H9 (cell line): ENCODE data around the gene ZMYM3. TPM values are rescaled to one million over a fixed set of nuclear protein-coding genes. Genes with fewer than 3 reads are reported as not detected.

ENCODE experiments used
- DNase-seq: peaks from one replicate; pipeline ENCODE4 v3.0.0-alpha.2; 2017
- H2AFZ ChIP-seq: one replicate; pipeline ENCODE4 v1.6.1; 2013; ENCODE audit warnings: mild to moderate bottlenecking, low read length, control low read depth, moderate library complexity
- H2AK5ac ChIP-seq: 2 replicates; pipeline ENCODE4 v1.6.1; 2013; ENCODE audit warnings: low read length, control low read depth, mixed read lengths; ENCODE audit not compliant: insufficient read length
- H2BK120ac ChIP-seq: one replicate; pipeline ENCODE4 v1.6.1; 2013; ENCODE audit warnings: low read depth, mild to moderate bottlenecking, low read length, control low read depth, inconsistent platforms; ENCODE audit not compliant: poor library complexity, severe bottlenecking
- H2BK12ac ChIP-seq: 2 replicates; pipeline ENCODE4 v1.6.1; 2013; ENCODE audit warnings: low read length, control low read depth, mixed read lengths, low read depth; ENCODE audit not compliant: insufficient read length
- H2BK15ac ChIP-seq: 2 replicates; pipeline ENCODE4 v1.6.1; 2013; ENCODE audit warnings: low read depth, low read length, control low read depth
- H2BK20ac ChIP-seq: one replicate; pipeline ENCODE4 v1.6.1; 2013; ENCODE audit warnings: low read depth, mild to moderate bottlenecking, low read length, control low read depth, inconsistent platforms; ENCODE audit not compliant: poor library complexity, severe bottlenecking
- H2BK5ac ChIP-seq: 2 replicates; pipeline ENCODE4 v1.6.1; 2013; ENCODE audit warnings: low read length, control low read depth, mixed read lengths; ENCODE audit not compliant: insufficient read length
- H3K14ac ChIP-seq: 2 replicates; pipeline ENCODE4 v1.6.1; 2013; ENCODE audit warnings: low read length, control low read depth; ENCODE audit not compliant: insufficient read depth
- H3K18ac ChIP-seq: 2 replicates; pipeline ENCODE4 v1.6.1; 2013; ENCODE audit warnings: low read depth, mild to moderate bottlenecking, mixed read lengths, low read length, control low read depth; ENCODE audit not compliant: insufficient read length
- H3K23ac ChIP-seq: 2 replicates; pipeline ENCODE4 v1.6.1; 2013; ENCODE audit warnings: low read length, control low read depth, mixed read lengths, low read depth; ENCODE audit not compliant: insufficient read length
- H3K23me2 ChIP-seq: 2 replicates; pipeline ENCODE4 v1.6.1; 2013; ENCODE audit warnings: low read depth, mild to moderate bottlenecking, mixed read lengths, low read length, control low read depth; ENCODE audit not compliant: insufficient read length, poor library complexity, severe bottlenecking
- H3K27ac ChIP-seq: 2 replicates; pipeline ENCODE4 v1.5.1; 2013; ENCODE audit warnings: low read length, control low read depth, mixed read lengths, low read depth; ENCODE audit not compliant: insufficient read length
- H3K27me3 ChIP-seq: 2 replicates; pipeline ENCODE4 v1.6.1; 2013; ENCODE audit warnings: low read length, control low read depth, inconsistent platforms; ENCODE audit not compliant: insufficient read depth
- H3K4ac ChIP-seq: 2 replicates; pipeline ENCODE4 v1.6.1; 2013; ENCODE audit warnings: low read depth, mild to moderate bottlenecking, control low read depth, inconsistent platforms, low read length, moderate library complexity
- H3K4me1 ChIP-seq: 2 replicates; pipeline ENCODE4 v1.6.1; 2013; ENCODE audit warnings: low read length, control low read depth, inconsistent platforms; ENCODE audit not compliant: insufficient read depth
- H3K4me2 ChIP-seq: 2 replicates; pipeline ENCODE4 v1.6.1; 2013; ENCODE audit warnings: low read length, control low read depth, mixed read lengths; ENCODE audit not compliant: insufficient read length, insufficient read depth
- H3K56ac ChIP-seq: 2 replicates; pipeline ENCODE4 v1.6.1; 2013; ENCODE audit warnings: low read depth, mild to moderate bottlenecking, mixed read lengths, low read length, control low read depth; ENCODE audit not compliant: insufficient read length
- H3K79me1 ChIP-seq: 2 replicates; pipeline ENCODE4 v1.6.1; 2013; ENCODE audit warnings: low read depth, mild to moderate bottlenecking, moderate library complexity, low read length, control low read depth, inconsistent platforms; ENCODE audit not compliant: insufficient read depth, poor library complexity, severe bottlenecking
- H3K79me2 ChIP-seq: 2 replicates; pipeline ENCODE4 v1.6.1; 2013; ENCODE audit warnings: low read length, control low read depth, inconsistent platforms; ENCODE audit not compliant: insufficient read depth
- H3K9ac ChIP-seq: 2 replicates; pipeline ENCODE4 v1.6.1; 2013; ENCODE audit warnings: low read length, control low read depth, mixed read lengths; ENCODE audit not compliant: insufficient read length; ENCODE audit errors: extremely low read depth
- H3K9me3 ChIP-seq: one replicate; pipeline ENCODE4 v1.6.1; 2013; ENCODE audit warnings: low read depth, low read length, inconsistent platforms; ENCODE audit not compliant: control insufficient read depth
- H3T11ph ChIP-seq: one replicate; pipeline ENCODE4 v1.6.1; 2013; ENCODE audit warnings: mild to moderate bottlenecking, low read length, control low read depth, inconsistent platforms
- H4K20me1 ChIP-seq: one replicate; pipeline ENCODE4 v1.6.1; 2013; ENCODE audit not compliant: control insufficient read depth, insufficient read length, insufficient read depth
- H4K5ac ChIP-seq: 2 replicates; pipeline ENCODE4 v1.6.1; 2013; ENCODE audit warnings: low read depth, mild to moderate bottlenecking, mixed read lengths, low read length, control low read depth; ENCODE audit not compliant: insufficient read length
- H4K8ac ChIP-seq: replicated peaks from 2 replicates; pipeline ENCODE4 v1.6.1; 2013; ENCODE audit warnings: low read length, control low read depth, mixed read lengths, low read depth; ENCODE audit not compliant: insufficient read length
- H4K91ac ChIP-seq: 2 replicates; pipeline ENCODE4 v1.6.1; 2013; ENCODE audit warnings: low read depth, mild to moderate bottlenecking, moderate library complexity, mixed read lengths, low read length, control low read depth; ENCODE audit not compliant: insufficient read length
- H3K27ac Mint-ChIP-seq, 3 experiments: 2 replicates in 2 of 3; 3 replicates in 1 of 3; pipeline ENCODE4 v1.8.0; 2020 to 2021; ENCODE audit warnings: mixed read lengths in 3 of 3, mild to moderate bottlenecking in 1 of 3, moderate library complexity in 1 of 3
- H3K27me3 Mint-ChIP-seq: 2 replicates; pipeline ENCODE4 v1.8.0; 2021; ENCODE audit warnings: low read depth, mild to moderate bottlenecking, moderate library complexity, mixed read lengths
- H3K36me3 Mint-ChIP-seq, 3 experiments: 2 replicates in 2 of 3; 3 replicates in 1 of 3; pipeline ENCODE4 v1.8.0; 2020 to 2021; ENCODE audit warnings: low read depth in 3 of 3, mixed read lengths in 3 of 3; ENCODE audit not compliant: insufficient read depth in 1 of 3
- H3K4me1 Mint-ChIP-seq, 2 experiments: 2 replicates each; pipeline ENCODE4 v1.8.0; 2020; ENCODE audit warnings: mixed read lengths in 2 of 2
- H3K4me3 Mint-ChIP-seq, 2 experiments: 2 replicates in 1 of 2; 3 replicates in 1 of 2; pipeline ENCODE4 v1.8.0; 2020 to 2021; ENCODE audit warnings: mild to moderate bottlenecking in 2 of 2, mixed read lengths in 2 of 2, moderate library complexity in 1 of 2
- H3K9me3 Mint-ChIP-seq, 2 experiments: 2 replicates in 1 of 2; 3 replicates in 1 of 2; pipeline ENCODE4 v1.8.0; 2020; ENCODE audit warnings: mild to moderate bottlenecking in 2 of 2, mixed read lengths in 2 of 2, moderate library complexity in 1 of 2
- WGBS: extraction: QIAGEN DNeasy Blood & Tissue Kit; methylation state at CpG from one replicate; pipeline ENCODE4 v1.1.7; 2013; ENCODE audit warnings: missing lambda C conversion rate, low lambda C conversion rate, mixed read lengths; ENCODE audit not compliant: insufficient read length; ENCODE audit errors: extremely low coverage; 5-methylcytosine and 5-hydroxymethylcytosine counted together
- total RNA-seq: library from RNA; stranded (reverse); gene quantifications from 2 replicates; pipeline ENCODE4 v1.2.1, GENCODE V29; 2021
- TF ChIP-seq, protein P1 (sequence below): fragments of 200-600 bp; sonication (generic); conservative IDR thresholded peaks from 3 replicates; pipeline ENCODE4 v1.8.0; 2021; ENCODE audit warnings: antibody characterized with exemption, mild to moderate bottlenecking

ZMYM3 gene
- total RNA-seq, 1 experiment from 2014 or later, result 86.5 TPM

DNA sequence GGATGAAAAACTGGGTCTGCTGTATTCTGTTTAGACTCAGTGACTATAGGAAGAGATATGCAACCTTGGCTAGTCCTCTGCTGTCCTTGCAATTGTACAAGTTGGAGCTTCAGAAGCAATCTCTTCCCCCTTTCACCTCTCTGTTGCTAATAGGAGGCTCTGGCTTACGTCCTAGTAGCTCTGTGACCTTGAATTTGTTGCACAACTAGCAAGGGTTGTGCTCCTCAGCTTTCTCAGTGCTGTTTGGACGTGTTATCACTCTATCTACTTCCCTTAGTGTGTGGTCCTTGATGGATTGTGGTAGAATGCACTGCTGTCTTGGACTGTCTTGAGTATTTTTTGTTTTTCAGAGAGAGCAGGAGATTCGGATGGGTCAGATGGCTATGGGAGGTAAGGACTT, 44.2 kb upstream of the ZMYM3 start:
- DNase-seq, result no peak
- H2BK120ac ChIP-seq, result no peak overlapping the region
- no peaks in the 10 kb centered on the region for H3K27me3 ChIP-seq
- no peak overlapping the region for H3K14ac ChIP-seq
- no peak overlapping the region for H4K5ac ChIP-seq
- no peak overlapping the region for H3K9ac ChIP-seq
- H3K4me2 ChIP-seq, result no peak overlapping the region
- no peak overlapping the region for H3K23ac ChIP-seq
- no peak overlapping the region for H2BK20ac ChIP-seq
- WGBS, result no CpG with 5 or more reads among the region's 3 CpGs
- no peak overlapping the region for H3K4ac ChIP-seq
- H2AFZ ChIP-seq, result no peak overlapping the region
- H3K36me3 Mint-ChIP-seq, result peaks cover 60 to 93% (median 64%) of the 10 kb centered on the region in 3 experiments
- no peak overlapping the region for H2BK12ac ChIP-seq
- H3K56ac ChIP-seq, result no peak overlapping the region
- peaks cover 24% of the 10 kb centered on the region for H3K9me3 ChIP-seq
- no peak overlapping the region for H4K91ac ChIP-seq
- H3K18ac ChIP-seq, result no peak overlapping the region
- peaks cover 2 to 14% of the 10 kb centered on the region in 2 experiments; a peak in 3 of 4 replicates for H3K4me1 Mint-ChIP-seq
- no peaks in the 10 kb centered on the region for H3K79me2 ChIP-seq
- peaks cover 62 to 75% of the 10 kb centered on the region in 2 experiments for H3K9me3 Mint-ChIP-seq
- no peak overlapping the region for H3K27ac ChIP-seq
- H3K79me1 ChIP-seq, result no peaks in the 10 kb centered on the region
- no peak overlapping the region for H3K4me3 Mint-ChIP-seq
- H3K27me3 Mint-ChIP-seq, result no peaks in the 10 kb centered on the region
- H2BK15ac ChIP-seq, result no peak overlapping the region
- H3K4me1 ChIP-seq, result no peaks in the 10 kb centered on the region
- no peaks in the 10 kb centered on the region for H4K20me1 ChIP-seq
- H3T11ph ChIP-seq, result no peak overlapping the region
- H2BK5ac ChIP-seq, result no peak overlapping the region
- H2AK5ac ChIP-seq, result no peak overlapping the region
- no peak overlapping the region for H3K27ac Mint-ChIP-seq
- H3K23me2 ChIP-seq, result no peaks in the 10 kb centered on the region
- TF ChIP-seq, protein P1, sequence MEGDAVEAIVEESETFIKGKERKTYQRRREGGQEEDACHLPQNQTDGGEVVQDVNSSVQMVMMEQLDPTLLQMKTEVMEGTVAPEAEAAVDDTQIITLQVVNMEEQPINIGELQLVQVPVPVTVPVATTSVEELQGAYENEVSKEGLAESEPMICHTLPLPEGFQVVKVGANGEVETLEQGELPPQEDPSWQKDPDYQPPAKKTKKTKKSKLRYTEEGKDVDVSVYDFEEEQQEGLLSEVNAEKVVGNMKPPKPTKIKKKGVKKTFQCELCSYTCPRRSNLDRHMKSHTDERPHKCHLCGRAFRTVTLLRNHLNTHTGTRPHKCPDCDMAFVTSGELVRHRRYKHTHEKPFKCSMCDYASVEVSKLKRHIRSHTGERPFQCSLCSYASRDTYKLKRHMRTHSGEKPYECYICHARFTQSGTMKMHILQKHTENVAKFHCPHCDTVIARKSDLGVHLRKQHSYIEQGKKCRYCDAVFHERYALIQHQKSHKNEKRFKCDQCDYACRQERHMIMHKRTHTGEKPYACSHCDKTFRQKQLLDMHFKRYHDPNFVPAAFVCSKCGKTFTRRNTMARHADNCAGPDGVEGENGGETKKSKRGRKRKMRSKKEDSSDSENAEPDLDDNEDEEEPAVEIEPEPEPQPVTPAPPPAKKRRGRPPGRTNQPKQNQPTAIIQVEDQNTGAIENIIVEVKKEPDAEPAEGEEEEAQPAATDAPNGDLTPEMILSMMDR, result no peak
- H4K8ac ChIP-seq, result no peak overlapping the region
